Measurements from ENCODE around the gene STOM. TPM values are rescaled to one million over a fixed set of nuclear protein-coding genes. Genes with fewer than 3 reads are reported as not detected.

Gene STOM
- total RNA-seq, 1 experiment from 2014 or later = 7.6 TPM

GRCh38 chr9:121324316-121324715, 45.7 kb downstream of the STOM start:
- Histone ChIP-seq H3K79me2 (ENCODE audit: low read depth) (no peaks in the 10 kb centered on the region), H4K20me1 (ENCODE audit: insufficient read depth) (no peaks in the 10 kb centered on the region), H2AFZ (no peak overlapping the region), H3K27ac (no peak overlapping the region), H3K4me3 (no peak overlapping the region), H3K9me3 (ENCODE audit: insufficient read depth, low read depth) (no peaks in the 10 kb centered on the region), H3K27me3 (ENCODE audit: insufficient read depth, low read depth) (no peaks in the 10 kb centered on the region), H3K36me3 (ENCODE audit: low read depth) (no peaks in the 10 kb centered on the region), H3K4me1 (replicated peaks; ENCODE audit: insufficient read depth) (peaks cover 15% of the 10 kb centered on the region), H3K9me2 (ENCODE audit: insufficient read depth) (no peaks in the 10 kb centered on the region), H3F3A (ENCODE audit: insufficient read depth, low read depth) (peaks cover 14% of the 10 kb centered on the region; the same call in 1 of the 2 replicates), H3K4me2 (no peak overlapping the region)
- DNase-seq = no peak
- CTCF ChIA-PET = no interaction called here
- intact Hi-C loops (cut with micrococcal nuclease; ENCODE audit: unreplicated experiment) = loop anchor here (5.0 kb wide), 1 partner anchor 567 kb away; no protein-coding TSS in a partner anchor
- no TSS peak for BruUV-seq (replicated peaks)
- TF ChIP-seq EZH2 (IDR thresholded peaks at IDR 0.05; ENCODE audit: low read depth) = no peak
- TF ChIP-seq CTCF (conservative IDR thresholded peaks at IDR 0.05) = no peak
- POLR2A ChIA-PET (ENCODE audit: unreplicated experiment) = no interaction called here

DNA sequence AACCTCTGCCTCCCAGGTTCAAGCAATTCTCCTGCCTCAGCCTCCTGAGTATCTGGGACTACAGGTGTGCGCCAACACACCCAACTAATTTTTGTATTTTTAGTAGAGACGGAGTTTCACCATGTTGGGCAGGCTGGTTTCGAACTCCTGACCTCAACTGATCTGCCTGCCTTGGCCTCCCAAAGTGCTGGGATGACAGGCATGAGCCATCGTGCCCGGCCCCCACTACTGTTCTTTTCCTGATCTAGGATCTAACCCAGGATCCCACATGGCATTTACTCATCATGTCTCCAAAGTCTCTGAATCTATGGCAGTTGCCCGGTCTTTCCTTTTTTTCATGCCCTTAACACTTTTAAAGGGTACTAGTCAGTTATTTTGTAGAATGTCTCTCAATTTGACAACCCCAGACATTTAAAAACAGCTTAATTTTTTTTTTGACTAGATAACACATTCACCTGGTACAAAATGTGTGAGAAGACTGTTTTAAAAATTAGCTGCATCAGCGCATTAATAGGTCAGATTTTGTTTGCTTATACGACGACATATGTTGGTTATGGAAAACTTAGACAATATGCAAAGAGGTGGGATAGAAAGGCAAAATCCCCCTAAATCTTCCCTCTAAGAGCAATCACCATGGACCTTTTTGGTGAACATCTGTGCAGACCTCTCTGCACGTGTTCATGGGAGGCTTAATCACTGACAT, 46.5 kb downstream of the STOM start:
- H3K9me3 ChIP-seq (ENCODE audit: insufficient read depth, low read depth) = no peaks in the 10 kb centered on the region
- POLR2A ChIA-PET (ENCODE audit: unreplicated experiment) = no interaction called here
- no peak overlapping the region for H3K27ac ChIP-seq
- H3K9me2 ChIP-seq (ENCODE audit: insufficient read depth) = no peaks in the 10 kb centered on the region
- H3K4me1 ChIP-seq (replicated peaks; ENCODE audit: insufficient read depth) = peaks cover 15% of the 10 kb centered on the region
- H2AFZ ChIP-seq = no peak overlapping the region
- no peak overlapping the region for H3K4me2 ChIP-seq
- H4K20me1 ChIP-seq (ENCODE audit: insufficient read depth) = no peaks in the 10 kb centered on the region
- no peaks in the 10 kb centered on the region for H3K36me3 ChIP-seq (ENCODE audit: low read depth)
- H3K79me2 ChIP-seq (ENCODE audit: low read depth) = no peaks in the 10 kb centered on the region
- TF ChIP-seq CTCF (conservative IDR thresholded peaks at IDR 0.05) (no peak), EZH2 (IDR thresholded peaks at IDR 0.05; ENCODE audit: low read depth) (no peak)
- DNase-seq = no peak
- H3F3A ChIP-seq (ENCODE audit: insufficient read depth, low read depth) = peaks cover 14% of the 10 kb centered on the region; the same call in 1 of the 2 replicates
- CTCF ChIA-PET = interaction anchor here (0.6 kb wide), 1 partner anchor 296 kb away, joined by 3 read pairs; no protein-coding TSS in a partner anchor
- H3K27me3 ChIP-seq (ENCODE audit: insufficient read depth, low read depth) = no peaks in the 10 kb centered on the region
- no peak overlapping the region for H3K4me3 ChIP-seq
- intact Hi-C loops (cut with micrococcal nuclease; ENCODE audit: unreplicated experiment) = loop anchor here (2.0 to 5.0 kb wide), 2 partner anchors 175 to 566 kb away; partner anchors contain the start of gene GGTA1
- no TSS peak for BruUV-seq (replicated peaks)

DNA sequence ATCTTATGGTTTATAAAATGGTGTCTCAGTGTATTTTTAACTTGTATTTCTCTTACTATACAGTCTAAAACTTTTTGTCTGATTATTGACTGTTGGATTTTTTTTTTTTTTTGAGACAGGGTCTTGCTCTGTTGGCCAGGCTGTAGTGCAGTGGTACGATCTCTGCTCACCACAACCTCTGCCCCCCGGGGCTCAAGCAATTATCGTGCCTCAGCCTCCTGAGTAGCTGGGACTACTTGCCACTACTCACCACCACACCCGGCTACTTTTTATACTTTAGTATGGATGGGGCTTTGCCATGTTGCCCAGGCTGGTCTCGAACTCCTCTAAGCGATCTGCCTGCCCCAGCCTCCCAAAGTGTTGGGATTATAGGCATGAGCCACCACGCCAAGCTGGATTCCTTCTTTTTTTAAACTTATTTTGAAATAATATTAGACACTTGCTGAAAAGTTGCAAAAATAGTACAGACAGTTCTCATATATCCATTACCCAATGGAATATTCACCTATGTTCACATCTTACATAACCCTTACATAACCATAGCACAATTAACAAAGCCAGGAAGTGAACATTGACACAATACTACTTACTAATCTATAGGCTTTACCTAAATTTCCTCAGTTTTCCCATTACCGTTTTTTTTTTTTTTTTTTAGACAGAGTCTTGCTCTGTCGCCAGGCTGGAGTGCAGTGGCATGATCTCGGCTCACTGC, 47.2 kb downstream of the STOM start:
- Histone ChIP-seq H3K4me2 (peak overlapping the region; percentile 55), H3F3A (ENCODE audit: insufficient read depth, low read depth) (peaks cover 14% of the 10 kb centered on the region; the same call in 1 of the 2 replicates), H3K9me2 (ENCODE audit: insufficient read depth) (no peaks in the 10 kb centered on the region), H3K9me3 (ENCODE audit: insufficient read depth, low read depth) (no peaks in the 10 kb centered on the region), H3K36me3 (ENCODE audit: low read depth) (no peaks in the 10 kb centered on the region), H3K4me1 (replicated peaks; ENCODE audit: insufficient read depth) (peaks cover 15% of the 10 kb centered on the region), H3K27ac (peak overlapping the region; percentile 30), H4K20me1 (ENCODE audit: insufficient read depth) (no peaks in the 10 kb centered on the region), H2AFZ (no peak overlapping the region), H3K4me3 (no peak overlapping the region), H3K79me2 (ENCODE audit: low read depth) (no peaks in the 10 kb centered on the region), H3K27me3 (ENCODE audit: insufficient read depth, low read depth) (no peaks in the 10 kb centered on the region)
- DNase-seq = no peak
- BruUV-seq (replicated peaks) = no TSS peak
- intact Hi-C loops (cut with micrococcal nuclease; ENCODE audit: unreplicated experiment) = loop anchor here (2.0 to 5.0 kb wide), 2 partner anchors 176 to 566 kb away; partner anchors contain the start of gene GGTA1
- POLR2A ChIA-PET (ENCODE audit: unreplicated experiment) = no interaction called here
- TF ChIP-seq EZH2 (IDR thresholded peaks at IDR 0.05; ENCODE audit: low read depth) = no peak
- no peak for TF ChIP-seq CTCF (conservative IDR thresholded peaks at IDR 0.05)
- CTCF ChIA-PET = interaction anchor here (0.6 kb wide), 2 partner anchors 295 to 439 kb away, joined by 3 read pairs; no protein-coding TSS in a partner anchor
